PC-9 (cell line): ENCODE data around the gene PIGN. TPM values are rescaled to one million over a fixed set of nuclear protein-coding genes. Genes with fewer than 3 reads are reported as not detected.

Experiments
- BruUV-seq: library from RNA; stranded (reverse); fragments of 400-500 nt; replicated peaks from 2 replicates; lab custom pipeline; 2021; lab: Mats Ljungman, UMichigan
- CTCF ChIA-PET: fragments of 300-600 bp; sonication (Branson Sonifier 250); formaldehyde crosslinking; loops from one replicate; lab custom pipeline; 2022; ENCODE audit warnings: antibody characterized with exemption; lab: Charles Lee
- POLR2A ChIA-PET: fragments of 300-600 bp; sonication (Branson Sonifier 250); formaldehyde crosslinking; loops from one replicate; lab custom pipeline; 2022; ENCODE audit warnings: antibody characterized with exemption; ENCODE audit not compliant: unreplicated experiment; lab: Charles Lee
- DNase-seq, 2 experiments: peaks; one replicate each; pipeline versions ENCODE4 v3.0.0 to v3.0.0-alpha.2; 2015 to 2022; ENCODE audit warnings: mixed read lengths in 1 of 2
- H2AFZ ChIP-seq: fragments of 200-600 bp; sonication (generic); 2 replicates; pipeline ENCODE4 v1.8.1; 2017; ENCODE audit warnings: antibody characterized with exemption
- H3F3A ChIP-seq: fragments of 200-600 bp; sonication (generic); 2 replicates; pipeline ENCODE4 v1.8.1; 2017; ENCODE audit warnings: antibody characterized with exemption, mild to moderate bottlenecking, low read depth; ENCODE audit not compliant: insufficient read depth
- H3K27ac ChIP-seq: fragments of 200-600 bp; sonication (generic); 2 replicates; pipeline ENCODE4 v1.6.1; 2016; ENCODE audit warnings: mixed run types
- H3K27me3 ChIP-seq: fragments of 200-600 bp; sonication (generic); 2 replicates; pipeline ENCODE4 v1.6.1; 2016; ENCODE audit warnings: low read depth, mixed run types; ENCODE audit not compliant: insufficient read depth
- H3K36me3 ChIP-seq: fragments of 200-600 bp; sonication (generic); 2 replicates; pipeline ENCODE4 v1.6.1; 2016; ENCODE audit warnings: low read depth, mixed run types
- H3K4me1 ChIP-seq: fragments of 200-600 bp; sonication (generic); replicated peaks from 2 replicates; pipeline ENCODE4 v1.6.1; 2016; ENCODE audit warnings: mixed run types; ENCODE audit not compliant: insufficient read depth
- H3K4me2 ChIP-seq: fragments of 200-600 bp; sonication (generic); 2 replicates; pipeline ENCODE4 v1.6.1; 2017; ENCODE audit warnings: mixed run types
- H3K4me3 ChIP-seq: fragments of 200-600 bp; sonication (generic); 2 replicates; pipeline ENCODE4 v1.6.1; 2016; ENCODE audit warnings: mixed run types
- H3K79me2 ChIP-seq: fragments of 200-600 bp; sonication (generic); 2 replicates; pipeline ENCODE4 v1.6.1; 2017; ENCODE audit warnings: low read depth, mixed run types
- H3K9me2 ChIP-seq: fragments of 200-600 bp; sonication (generic); 2 replicates; pipeline ENCODE4 v1.8.1; 2017; ENCODE audit warnings: mild to moderate bottlenecking; ENCODE audit not compliant: insufficient read depth
- H3K9me3 ChIP-seq: fragments of 200-600 bp; sonication (generic); 2 replicates; pipeline ENCODE4 v1.8.1; 2016; ENCODE audit warnings: low read depth; ENCODE audit not compliant: insufficient read depth
- H4K20me1 ChIP-seq: fragments of 200-600 bp; sonication (generic); 2 replicates; pipeline ENCODE4 v1.8.1; 2017; ENCODE audit not compliant: insufficient read depth
- CTCF ChIP-seq: fragments of 200-600 bp; sonication (generic); conservative IDR thresholded peaks from 2 replicates; pipeline ENCODE4 v1.6.1; 2017; ENCODE audit warnings: mixed run types, antibody characterized with exemption, mild to moderate bottlenecking, moderate library complexity
- EZH2 ChIP-seq: fragments of 200-600 bp; sonication (generic); IDR thresholded peaks from 2 replicates; pipeline ENCODE4 v1.8.0; 2017; ENCODE audit warnings: antibody characterized with exemption, low read depth
- intact Hi-C: fragments of 100-400 bp; cut with micrococcal nuclease; formaldehyde crosslinking; loops from one replicate; pipeline ENCODE4 v1.10.0; 2022; ENCODE audit not compliant: unreplicated experiment
- total RNA-seq: library from RNA; stranded (reverse); gene quantifications from 2 replicates; pipeline ENCODE4 v1.2.3, GENCODE V29; 2021

Gene PIGN
- total RNA-seq, 1 experiment from 2014 or later: 20.3 TPM

GRCh38 chr18:62018034-62018758, 168.7 kb downstream of the PIGN start:
- CTCF ChIA-PET: no interaction called here
- no peaks in the 10 kb centered on the region for H3K36me3 ChIP-seq
- no peak overlapping the region for H3K4me2 ChIP-seq
- H3K79me2 ChIP-seq: no peaks in the 10 kb centered on the region
- no peaks in the 10 kb centered on the region for H4K20me1 ChIP-seq
- H3K27ac ChIP-seq: no peak overlapping the region
- no peaks in the 10 kb centered on the region for H3K4me1 ChIP-seq
- no peaks in the 10 kb centered on the region for H3K9me3 ChIP-seq
- H2AFZ ChIP-seq: no peak overlapping the region
- no peak overlapping the region for H3K4me3 ChIP-seq
- no TSS peak for BruUV-seq
- no peak for TF ChIP-seq EZH2
- TF ChIP-seq CTCF: no peak
- no peaks in the 10 kb centered on the region for H3K27me3 ChIP-seq
- DNase-seq: no peak
- POLR2A ChIA-PET: no interaction called here
- intact Hi-C loops: no loop called here
- H3K9me2 ChIP-seq: no peaks in the 10 kb centered on the region
- H3F3A ChIP-seq: no peaks in the 10 kb centered on the region

- TF ChIP-seq EZH2 (no peak), CTCF (no peak)
- no peaks in the 10 kb centered on the region for H3K27me3 ChIP-seq
- no peaks in the 10 kb centered on the region for H3K9me2 ChIP-seq
- ChIA-PET POLR2A (no interaction called here), CTCF (interaction anchor here (0.6 kb wide), 1 partner anchor 19 kb away, joined by 5 read pairs; no protein-coding TSS in a partner anchor)
- no TSS peak for BruUV-seq
- intact Hi-C loops: no loop called here
- H3K4me1 ChIP-seq: no peaks in the 10 kb centered on the region
- H3K9me3 ChIP-seq: no peaks in the 10 kb centered on the region
- no peak overlapping the region for H2AFZ ChIP-seq
- no peaks in the 10 kb centered on the region for H3K36me3 ChIP-seq
- no peak for DNase-seq
- no peak overlapping the region for H3K4me2 ChIP-seq
- H3K4me3 ChIP-seq: no peak overlapping the region
- H3F3A ChIP-seq: no peaks in the 10 kb centered on the region
- no peak overlapping the region for H3K27ac ChIP-seq
- no peaks in the 10 kb centered on the region for H4K20me1 ChIP-seq
- H3K79me2 ChIP-seq: no peaks in the 10 kb centered on the region
Measured at GRCh38 chr18:62017618-62018017, 169.2 kb downstream of the PIGN start.

GRCh38 chr18:62011416-62011815, 175.4 kb downstream of the PIGN start:
- no TSS peak for BruUV-seq
- no peak for DNase-seq
- no peak overlapping the region for H3K27ac ChIP-seq
- no peak overlapping the region for H3K4me3 ChIP-seq
- no peaks in the 10 kb centered on the region for H3K4me1 ChIP-seq
- no peak for TF ChIP-seq CTCF
- no peak for TF ChIP-seq EZH2
- no peaks in the 10 kb centered on the region for H3K27me3 ChIP-seq
- CTCF ChIA-PET: no interaction called here
- no peaks in the 10 kb centered on the region for H3F3A ChIP-seq
- H3K79me2 ChIP-seq: no peaks in the 10 kb centered on the region
- H2AFZ ChIP-seq: no peak overlapping the region
- H3K9me2 ChIP-seq: no peaks in the 10 kb centered on the region
- H3K36me3 ChIP-seq: no peaks in the 10 kb centered on the region
- POLR2A ChIA-PET: no interaction called here
- H3K4me2 ChIP-seq: no peak overlapping the region
- intact Hi-C loops: no loop called here
- no peaks in the 10 kb centered on the region for H4K20me1 ChIP-seq
- no peaks in the 10 kb centered on the region for H3K9me3 ChIP-seq
